HAP-1 (cell line): Measurements from ENCODE around the gene MDN1.

Experiments used
- DNase-seq, 2 experiments: peaks; one replicate each; pipeline ENCODE4 v3.0.0-alpha.2; 2016 to 2020; ENCODE audit warnings: low spot score in 2 of 2
- H3K27me3 ChIP-seq: fragments of 250-450 bp; sonication (Bioruptor Pico); 2 replicates; pipeline ENCODE4 v1.5.1; 2020; ENCODE audit warnings: low read depth, mild to moderate bottlenecking, moderate library complexity
- H3K36me3 ChIP-seq: fragments of 250-450 bp; sonication (Bioruptor Pico); replicated peaks from 2 replicates; pipeline ENCODE4 v1.5.1; 2020; ENCODE audit warnings: mild to moderate bottlenecking
- H3K4me1 ChIP-seq: fragments of 250-450 bp; sonication (Bioruptor Pico); 2 replicates; pipeline ENCODE4 v1.5.1; 2020; ENCODE audit warnings: mild to moderate bottlenecking
- H3K4me3 ChIP-seq: fragments of 250-450 bp; sonication (Bioruptor Pico); 2 replicates; pipeline ENCODE4 v1.5.1; 2020; ENCODE audit warnings: mild to moderate bottlenecking, moderate library complexity
- H3K9me3 ChIP-seq: fragments of 250-450 bp; sonication (Bioruptor Pico); 2 replicates; pipeline ENCODE4 v1.5.1; 2020; ENCODE audit warnings: mild to moderate bottlenecking, moderate library complexity
- in situ Hi-C: fragments of 300-500 bp; cut with MboI; formaldehyde crosslinking; loops from 3 replicates; pipeline ENCODE4 v1.14.3; 2020; ENCODE audit warnings: low sequenced_read_pairs, inconsistent platforms, mixed read lengths

Gene MDN1

GRCh38 chr6:89604653-89605052 is 214.9 kb downstream of the MDN1 start:
- Histone ChIP-seq H3K4me3 (no peak overlapping the region), H3K36me3 (no peaks in the 10 kb centered on the region), H3K9me3 (no peaks in the 10 kb centered on the region), H3K27me3 (no peaks in the 10 kb centered on the region), H3K4me1 (no peaks in the 10 kb centered on the region)
- in situ Hi-C loops, result loop anchor here (25.0 kb wide), 1 partner anchor 617 kb away; no protein-coding TSS in a partner anchor
- no peak for DNase-seq

DNA sequence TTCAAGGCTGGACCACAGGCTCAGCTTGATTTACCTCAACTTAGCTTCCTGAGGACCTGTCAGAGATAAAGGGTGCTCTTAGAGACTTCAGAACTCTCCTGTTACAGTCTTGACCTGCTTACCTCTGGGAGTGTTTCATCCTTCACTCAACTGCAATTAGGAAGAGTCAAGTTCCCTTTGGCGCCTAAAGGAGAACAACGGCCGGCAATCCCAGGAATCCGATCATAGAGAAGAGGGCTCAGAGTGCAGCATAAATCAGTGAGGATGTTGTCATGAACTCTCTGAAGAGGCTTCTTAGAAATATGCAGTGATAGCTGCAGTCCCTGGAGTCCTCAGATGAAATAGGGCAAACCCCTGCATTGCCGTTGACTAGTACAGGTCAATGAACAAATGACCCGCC is 217.4 kb downstream of the MDN1 start:
- H3K4me3 ChIP-seq, result no peak overlapping the region
- H3K9me3 ChIP-seq, result no peaks in the 10 kb centered on the region
- in situ Hi-C loops, result loop anchor here (25.0 kb wide), 1 partner anchor 615 kb away; no protein-coding TSS in a partner anchor
- no peaks in the 10 kb centered on the region for H3K36me3 ChIP-seq
- H3K27me3 ChIP-seq, result no peaks in the 10 kb centered on the region
- no peaks in the 10 kb centered on the region for H3K4me1 ChIP-seq
- no peak for DNase-seq

DNA sequence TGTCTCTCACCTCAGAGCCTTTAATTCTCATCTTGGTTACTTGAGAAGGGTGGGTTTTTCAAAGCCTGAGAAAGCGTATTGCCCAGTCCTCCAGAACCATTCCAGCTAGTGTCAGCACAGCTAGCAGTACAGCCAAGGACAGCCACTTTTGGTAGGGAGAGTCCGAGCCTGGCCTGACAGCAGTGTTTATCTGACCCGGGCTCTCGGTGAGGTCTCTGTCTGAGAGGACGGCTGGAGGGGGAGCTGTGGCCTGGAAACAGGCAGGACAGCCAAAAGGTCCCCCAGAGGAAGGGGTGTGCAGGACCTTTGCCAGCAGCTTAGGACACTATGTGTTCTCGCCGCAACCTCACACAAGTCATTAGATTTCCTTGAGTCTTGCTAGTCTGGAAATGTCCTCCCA is 219.9 kb downstream of the MDN1 start:
- H3K4me3 ChIP-seq, result no peak overlapping the region
- H3K36me3 ChIP-seq, result no peaks in the 10 kb centered on the region
- in situ Hi-C loops, result loop anchor here (25.0 kb wide), 1 partner anchor 612 kb away; no protein-coding TSS in a partner anchor
- H3K4me1 ChIP-seq, result no peaks in the 10 kb centered on the region
- no peak for DNase-seq
- no peaks in the 10 kb centered on the region for H3K9me3 ChIP-seq
- H3K27me3 ChIP-seq, result no peaks in the 10 kb centered on the region

GRCh38 chr6:89597988-89598387 is 221.6 kb downstream of the MDN1 start:
- Histone ChIP-seq H3K27me3 (no peaks in the 10 kb centered on the region), H3K4me1 (no peaks in the 10 kb centered on the region), H3K36me3 (no peaks in the 10 kb centered on the region), H3K4me3 (no peak overlapping the region), H3K9me3 (no peaks in the 10 kb centered on the region)
- in situ Hi-C loops, result no loop called here
- DNase-seq, result peak; percentile 50 to 55

- in situ Hi-C loops, result no loop called here
- Histone ChIP-seq H3K4me3 (no peak overlapping the region), H3K27me3 (no peaks in the 10 kb centered on the region), H3K36me3 (no peaks in the 10 kb centered on the region), H3K9me3 (no peaks in the 10 kb centered on the region), H3K4me1 (no peaks in the 10 kb centered on the region)
- DNase-seq, result no peak
Observed at GRCh38 chr6:89597372-89597771, 222.2 kb downstream of the MDN1 start.

DNA sequence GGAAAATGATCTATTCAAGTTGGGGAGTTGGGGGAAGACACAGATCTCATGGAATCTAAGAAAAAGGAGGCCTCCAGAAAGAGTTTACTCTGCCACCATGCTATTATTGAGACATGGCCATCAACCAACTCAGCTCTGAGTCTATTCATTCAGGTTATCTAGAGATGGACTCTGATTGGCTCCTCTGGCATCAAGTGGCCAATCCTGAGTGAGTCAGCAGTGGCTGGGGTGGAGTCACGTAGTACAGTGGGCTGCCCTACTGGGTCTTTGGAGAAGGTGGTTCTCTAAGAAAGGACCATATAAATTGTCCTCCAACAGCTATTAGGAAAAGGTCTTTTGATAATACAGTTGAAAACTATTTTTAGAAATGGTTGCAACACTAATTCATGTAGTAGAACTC is 223.1 kb downstream of the MDN1 start:
- Histone ChIP-seq H3K4me3 (no peak overlapping the region), H3K4me1 (no peaks in the 10 kb centered on the region), H3K36me3 (no peaks in the 10 kb centered on the region), H3K9me3 (no peaks in the 10 kb centered on the region), H3K27me3 (no peaks in the 10 kb centered on the region)
- in situ Hi-C loops, result no loop called here
- no peak for DNase-seq

GRCh38 chr6:89596056-89596455 is 223.5 kb downstream of the MDN1 start:
- no peak for DNase-seq
- Histone ChIP-seq H3K27me3 (no peaks in the 10 kb centered on the region), H3K4me3 (no peak overlapping the region), H3K36me3 (no peaks in the 10 kb centered on the region), H3K9me3 (no peaks in the 10 kb centered on the region), H3K4me1 (no peaks in the 10 kb centered on the region)
- in situ Hi-C loops, result no loop called here
